ENCODE results near the gene SLC44A2. TPM values are rescaled to one million over a fixed set of nuclear protein-coding genes. Genes with fewer than 3 reads are reported as not detected.

Gene SLC44A2
- total and polyA plus RNA-seq, 10 of the 15 experiments (the other 5 are each of a cell fraction or from before 2014, with no cell fraction given) = 3.0 to 51.3 (median 26.8) TPM

GRCh38 chr19:10653482-10653731, 28.1 kb downstream of the SLC44A2 start (continued):
- TF ChIP-seq BCLAF1 (IDR thresholded peaks at IDR 0.05) (peak; percentile 13; the same call in 1 of the 2 replicates), CEBPB (IDR thresholded peaks at IDR 0.05; ENCODE audit: borderline replicate concordance in 1 of 2, low read depth in 2 of 2, low read length in 2 of 2) (no peak), PKNOX1 (IDR thresholded peaks at IDR 0.05) (no peak), BACH1 (IDR thresholded peaks at IDR 0.05; ENCODE audit: borderline replicate concordance) (0 out of 2 replicates have a peak, but pooled peaks have one; percentile 10), SRF (IDR thresholded peaks at IDR 0.05; ENCODE audit: low read depth in 2 of 2, low read length in 2 of 2) (no peak), ATF7 (IDR thresholded peaks at IDR 0.05; ENCODE audit: low read depth) (no peak), NKRF (conservative IDR thresholded peaks at IDR 0.05) (peak; percentile 87), ZNF622 (IDR thresholded peaks at IDR 0.05) (no peak)
- TF ChIP-seq, protein P1, sequence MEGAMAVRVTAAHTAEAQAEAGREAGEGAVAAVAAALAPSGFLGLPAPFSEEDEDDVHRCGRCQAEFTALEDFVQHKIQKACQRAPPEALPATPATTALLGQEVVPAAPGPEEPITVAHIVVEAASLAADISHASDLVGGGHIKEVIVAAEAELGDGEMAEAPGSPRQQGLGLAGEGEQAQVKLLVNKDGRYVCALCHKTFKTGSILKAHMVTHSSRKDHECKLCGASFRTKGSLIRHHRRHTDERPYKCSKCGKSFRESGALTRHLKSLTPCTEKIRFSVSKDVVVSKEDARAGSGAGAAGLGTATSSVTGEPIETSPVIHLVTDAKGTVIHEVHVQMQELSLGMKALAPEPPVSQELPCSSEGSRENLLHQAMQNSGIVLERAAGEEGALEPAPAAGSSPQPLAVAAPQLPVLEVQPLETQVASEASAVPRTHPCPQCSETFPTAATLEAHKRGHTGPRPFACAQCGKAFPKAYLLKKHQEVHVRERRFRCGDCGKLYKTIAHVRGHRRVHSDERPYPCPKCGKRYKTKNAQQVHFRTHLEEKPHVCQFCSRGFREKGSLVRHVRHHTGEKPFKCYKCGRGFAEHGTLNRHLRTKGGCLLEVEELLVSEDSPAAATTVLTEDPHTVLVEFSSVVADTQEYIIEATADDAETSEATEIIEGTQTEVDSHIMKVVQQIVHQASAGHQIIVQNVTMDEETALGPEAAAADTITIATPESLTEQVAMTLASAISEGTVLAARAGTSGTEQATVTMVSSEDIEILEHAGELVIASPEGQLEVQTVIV (IDR thresholded peaks at IDR 0.05; ENCODE audit: borderline replicate concordance, partially characterized antibody) = no peak
